GM19025 (cell line): ENCODE results near the gene FHL3.

Experiments used
- ATAC-seq: cut with Tn5 transposase; IDR thresholded peaks from one replicate; pipeline ENCODE4 v1.9.1; 2021; ENCODE audit warnings: mild to moderate bottlenecking, low read depth, moderate library complexity; ENCODE audit not compliant: unreplicated experiment

FHL3 gene

GRCh38 chr1:37947364-37947763, 58.0 kb downstream of the FHL3 start:
- no peak for ATAC-seq
